LNCAP (cell line): ENCODE results near the gene ULK3.
A peak's percentile ranks its signal among the peaks of the same experiment; 100 is the strongest.

Source experiments
- TF ChIP-seq, protein P1 (sequence below): fragments of 450-650 bp; IDR thresholded peaks from 2 replicates; pipeline ENCODE4 v1.5.1; 2017; ENCODE audit warnings: mild to moderate bottlenecking

ULK3 gene

DNA sequence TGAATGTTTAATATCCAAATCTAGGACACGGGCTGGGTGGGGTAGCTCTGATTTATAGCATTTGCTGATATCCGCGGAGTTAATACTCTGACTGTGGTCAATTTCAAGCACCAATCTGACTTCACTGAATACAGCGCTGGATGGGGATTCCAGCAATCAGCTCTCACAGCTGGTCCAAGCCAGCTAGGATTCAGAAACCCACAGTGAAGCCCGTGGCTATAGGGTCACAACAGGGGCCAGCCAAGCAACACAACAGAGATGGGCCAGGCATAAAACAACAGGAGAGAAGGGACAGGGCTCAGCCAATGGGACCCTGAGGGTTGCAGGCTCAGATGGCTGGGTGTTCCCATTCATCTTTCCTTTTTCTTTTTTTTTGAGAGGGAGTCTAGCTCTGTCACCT is 35.7 kb downstream of the ULK3 start:
- TF ChIP-seq, protein P1, sequence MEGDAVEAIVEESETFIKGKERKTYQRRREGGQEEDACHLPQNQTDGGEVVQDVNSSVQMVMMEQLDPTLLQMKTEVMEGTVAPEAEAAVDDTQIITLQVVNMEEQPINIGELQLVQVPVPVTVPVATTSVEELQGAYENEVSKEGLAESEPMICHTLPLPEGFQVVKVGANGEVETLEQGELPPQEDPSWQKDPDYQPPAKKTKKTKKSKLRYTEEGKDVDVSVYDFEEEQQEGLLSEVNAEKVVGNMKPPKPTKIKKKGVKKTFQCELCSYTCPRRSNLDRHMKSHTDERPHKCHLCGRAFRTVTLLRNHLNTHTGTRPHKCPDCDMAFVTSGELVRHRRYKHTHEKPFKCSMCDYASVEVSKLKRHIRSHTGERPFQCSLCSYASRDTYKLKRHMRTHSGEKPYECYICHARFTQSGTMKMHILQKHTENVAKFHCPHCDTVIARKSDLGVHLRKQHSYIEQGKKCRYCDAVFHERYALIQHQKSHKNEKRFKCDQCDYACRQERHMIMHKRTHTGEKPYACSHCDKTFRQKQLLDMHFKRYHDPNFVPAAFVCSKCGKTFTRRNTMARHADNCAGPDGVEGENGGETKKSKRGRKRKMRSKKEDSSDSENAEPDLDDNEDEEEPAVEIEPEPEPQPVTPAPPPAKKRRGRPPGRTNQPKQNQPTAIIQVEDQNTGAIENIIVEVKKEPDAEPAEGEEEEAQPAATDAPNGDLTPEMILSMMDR, result no peak

DNA sequence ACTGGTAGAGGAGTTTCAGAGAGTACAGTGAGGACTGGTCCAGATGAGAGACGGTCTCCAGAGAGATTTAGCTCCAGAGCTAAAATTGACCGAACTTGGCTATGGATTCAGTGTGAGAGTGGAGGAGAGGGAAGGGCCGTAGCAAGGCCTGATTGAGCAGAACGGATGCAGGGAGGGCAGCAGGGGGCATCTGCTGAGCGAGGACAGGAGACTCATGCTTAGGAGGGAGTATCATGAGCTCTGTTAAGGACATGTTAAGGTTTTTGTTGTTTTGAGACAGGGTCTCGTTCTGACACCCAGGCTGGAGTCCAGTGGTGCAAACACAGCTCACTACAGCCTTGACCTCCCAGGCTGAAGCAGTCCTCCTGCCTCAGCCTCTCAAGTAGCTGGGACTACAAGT is 38.0 kb downstream of the ULK3 start:
- TF ChIP-seq, protein P1, result no peak

DNA sequence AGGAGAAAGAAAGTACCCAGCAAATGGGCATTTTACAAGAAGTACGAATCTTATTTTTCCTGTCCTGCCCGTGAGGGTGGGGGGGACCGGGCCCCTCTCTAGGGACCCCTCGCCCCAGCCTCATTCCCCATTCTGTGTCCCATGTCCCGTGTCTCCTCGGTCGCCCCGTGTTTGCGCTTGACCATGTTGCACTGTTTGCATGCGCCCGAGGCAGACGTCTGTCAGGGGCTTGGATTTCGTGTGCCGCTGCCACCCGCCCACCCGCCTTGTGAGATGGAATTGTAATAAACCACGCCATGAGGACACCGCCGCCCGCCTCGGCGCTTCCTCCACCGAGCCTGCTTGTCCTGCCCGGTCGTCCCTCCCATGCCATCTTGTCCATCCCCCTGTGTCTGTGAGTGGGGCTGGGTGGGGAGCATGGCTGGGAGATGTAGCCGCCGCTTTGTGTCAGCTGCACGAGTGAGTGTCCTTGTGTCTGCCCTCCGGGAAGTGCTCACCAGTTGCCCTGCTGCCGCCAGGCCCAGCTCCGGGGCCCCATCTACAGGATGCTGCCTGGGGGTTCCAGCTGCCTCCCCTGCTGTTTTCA is 40.0 kb downstream of the ULK3 start:
- TF ChIP-seq, protein P1, result no peak

DNA sequence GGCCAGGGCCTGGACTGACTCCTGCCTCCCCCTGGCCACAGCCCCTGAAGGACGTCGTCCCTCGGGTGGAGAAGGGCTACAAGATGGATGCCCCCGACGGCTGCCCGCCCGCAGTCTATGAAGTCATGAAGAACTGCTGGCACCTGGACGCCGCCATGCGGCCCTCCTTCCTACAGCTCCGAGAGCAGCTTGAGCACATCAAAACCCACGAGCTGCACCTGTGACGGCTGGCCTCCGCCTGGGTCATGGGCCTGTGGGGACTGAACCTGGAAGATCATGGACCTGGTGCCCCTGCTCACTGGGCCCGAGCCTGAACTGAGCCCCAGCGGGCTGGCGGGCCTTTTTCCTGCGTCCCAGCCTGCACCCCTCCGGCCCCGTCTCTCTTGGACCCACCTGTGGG is 40.7 kb downstream of the ULK3 start:
- TF ChIP-seq, protein P1, result no peak

DNA sequence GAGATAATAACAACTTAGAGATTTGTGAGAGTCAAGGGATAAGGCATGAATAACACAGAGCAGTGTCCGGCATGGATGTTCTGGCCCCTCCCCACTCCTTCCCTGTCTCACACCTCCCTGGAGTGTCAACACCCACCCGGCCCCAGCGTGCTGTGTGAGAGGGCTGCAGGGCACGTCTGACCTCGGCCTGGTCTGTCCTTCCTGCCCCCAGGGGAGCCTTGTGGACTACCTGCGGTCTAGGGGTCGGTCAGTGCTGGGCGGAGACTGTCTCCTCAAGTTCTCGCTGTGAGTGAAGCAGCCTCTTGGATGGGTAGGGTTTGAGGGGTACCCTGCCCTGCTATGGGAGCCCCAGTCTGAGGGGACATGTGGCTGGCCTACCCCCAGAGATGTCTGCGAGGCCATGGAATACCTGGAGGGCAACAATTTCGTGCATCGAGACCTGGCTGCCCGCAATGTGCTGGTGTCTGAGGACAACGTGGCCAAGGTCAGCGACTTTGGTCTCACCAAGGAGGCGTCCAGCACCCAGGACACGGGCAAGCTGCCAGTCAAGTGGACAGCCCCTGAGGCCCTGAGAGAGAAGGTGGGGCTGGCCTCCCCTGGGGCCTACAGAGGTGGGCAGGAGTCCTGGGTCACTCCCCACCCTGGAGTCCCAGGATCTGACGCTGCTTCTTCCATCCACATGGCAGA is 41.5 kb downstream of the ULK3 start:
- TF ChIP-seq, protein P1, result no peak

DNA sequence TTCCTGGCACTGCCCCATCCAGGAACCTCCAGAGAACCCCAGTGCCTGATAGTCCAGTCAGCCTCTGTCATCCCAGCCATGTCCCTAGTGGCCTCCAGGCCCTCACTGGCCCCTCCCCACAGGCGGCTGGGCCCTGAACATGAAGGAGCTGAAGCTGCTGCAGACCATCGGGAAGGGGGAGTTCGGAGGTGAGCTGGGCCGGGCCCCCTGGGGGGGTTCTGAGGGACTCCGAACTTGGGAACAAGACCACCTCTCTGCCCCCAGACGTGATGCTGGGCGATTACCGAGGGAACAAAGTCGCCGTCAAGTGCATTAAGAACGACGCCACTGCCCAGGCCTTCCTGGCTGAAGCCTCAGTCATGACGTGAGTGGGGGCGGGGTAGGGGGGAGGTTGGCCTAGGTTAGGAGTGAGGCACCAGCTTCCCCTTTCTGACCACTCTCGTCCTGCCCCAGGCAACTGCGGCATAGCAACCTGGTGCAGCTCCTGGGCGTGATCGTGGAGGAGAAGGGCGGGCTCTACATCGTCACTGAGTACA is 42.3 kb downstream of the ULK3 start:
- TF ChIP-seq, protein P1, result no peak

DNA sequence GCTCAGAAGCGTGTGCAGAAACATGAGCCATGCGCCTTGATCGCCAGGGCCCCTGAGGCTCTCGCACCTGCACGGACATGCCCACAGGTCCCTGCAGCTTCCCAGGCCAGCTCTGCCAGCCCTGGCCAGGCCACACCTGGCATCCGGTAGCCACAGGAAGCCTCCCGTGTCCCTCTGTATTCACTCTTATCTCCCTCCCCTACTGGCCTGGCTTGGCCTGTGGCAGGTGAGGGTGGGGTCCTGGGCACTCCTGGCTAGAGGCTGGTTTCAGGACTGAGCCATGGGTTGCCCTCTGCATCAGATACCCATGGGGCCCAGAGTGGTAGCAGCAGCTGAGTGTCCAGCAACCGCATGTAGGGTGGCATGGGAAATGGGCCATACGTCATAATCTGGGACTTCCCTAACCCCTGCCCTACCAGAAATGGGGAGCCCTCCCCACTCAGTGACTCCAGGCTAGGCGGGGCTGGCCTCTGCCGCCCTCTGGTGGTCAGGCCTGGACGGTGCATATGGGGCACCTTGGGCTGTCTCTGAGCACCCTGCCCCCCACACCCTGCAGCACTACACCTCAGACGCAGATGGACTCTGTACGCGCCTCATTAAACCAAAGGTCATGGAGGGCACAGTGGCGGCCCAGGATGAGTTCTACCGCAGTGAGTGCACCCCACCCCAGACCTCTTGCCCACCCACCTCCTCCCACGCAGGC is 42.9 kb downstream of the ULK3 start:
- TF ChIP-seq, protein P1, result peak; percentile 97
